HG02885 (cell line): Measurements from ENCODE around the gene BLACAT1.
"Not testable (repeated sequence)": the region's sequence is repeated elsewhere in the genome, so short reads cannot be mapped to it uniquely, and the experiment has no call there.

ENCODE experiments used
- ATAC-seq: cut with Tn5 transposase; IDR thresholded peaks from one replicate; pipeline ENCODE4 v1.9.1; 2021; ENCODE audit warnings: mild to moderate bottlenecking; ENCODE audit not compliant: unreplicated experiment, poor library complexity

The BLACAT1 gene

GRCh38 chr1:205442051-205442725, 13.7 kb downstream of the BLACAT1 start:
- no peak for ATAC-seq

- no peak for ATAC-seq
Observed at GRCh38 chr1:205441716-205442050, 14.2 kb downstream of the BLACAT1 start.

- ATAC-seq, result peak; percentile 31
Observed at GRCh38 chr1:205441318-205441633, 14.6 kb downstream of the BLACAT1 start.

- peak; percentile 65 for ATAC-seq
Observed at GRCh38 chr1:205440476-205441317, 15.1 kb downstream of the BLACAT1 start.

GRCh38 chr1:205440121-205440475, 15.7 kb downstream of the BLACAT1 start:
- ATAC-seq, result no peak

GRCh38 chr1:205438213-205439158, 17.4 kb downstream of the BLACAT1 start:
- no peak for ATAC-seq

- no peak for ATAC-seq
Observed at GRCh38 chr1:205437570-205437969, 18.3 kb downstream of the BLACAT1 start.

GRCh38 chr1:205436776-205437410, 19.0 kb downstream of the BLACAT1 start:
- no peak for ATAC-seq

- no peak for ATAC-seq
Observed at GRCh38 chr1:205435578-205436573, 20.0 kb downstream of the BLACAT1 start.

GRCh38 chr1:205434738-205435137, 21.1 kb downstream of the BLACAT1 start:
- no peak for ATAC-seq

- not testable (repeated sequence) for ATAC-seq
Observed at GRCh38 chr1:205432692-205433091, 23.2 kb downstream of the BLACAT1 start.

GRCh38 chr1:205432116-205432515, 23.7 kb downstream of the BLACAT1 start:
- ATAC-seq, result no peak

GRCh38 chr1:205430696-205431305, 25.0 kb downstream of the BLACAT1 start:
- ATAC-seq, result no peak

- ATAC-seq, result no peak
Observed at GRCh38 chr1:205429762-205430695, 25.8 kb downstream of the BLACAT1 start.

GRCh38 chr1:205424901-205425600, 30.8 kb downstream of the BLACAT1 start:
- no peak for ATAC-seq

GRCh38 chr1:205423814-205424399, 31.9 kb downstream of the BLACAT1 start:
- ATAC-seq, result no peak
